Lower lobe of right lung (tissue), 2 donors: Measurements from ENCODE around the gene AGXT. TPM values are rescaled to one million over a fixed set of nuclear protein-coding genes. Genes with fewer than 3 reads are reported as not detected.

Source experiments
- ATAC-seq, 2 donors: fragments of 200-7000 bp; cut with Tn5 transposase; one replicate each; pipeline ENCODE4 v1.9.1; 2020 to 2022; ENCODE audit warnings: mild to moderate bottlenecking in 2 of 2, moderate library complexity in 2 of 2
- DNase-seq: peaks from one replicate; pipeline ENCODE4 v3.0.0-alpha.2; 2020
- H3K27ac ChIP-seq: fragments of 200-600 bp; one replicate; pipeline ENCODE4 v1.8.0; 2022
- H3K27me3 ChIP-seq: fragments of 200-600 bp; one replicate; pipeline ENCODE4 v1.8.0; 2022; ENCODE audit warnings: low read depth
- H3K36me3 ChIP-seq: fragments of 200-600 bp; one replicate; pipeline ENCODE4 v1.8.0; 2022; ENCODE audit warnings: mild to moderate bottlenecking
- H3K4me1 ChIP-seq: fragments of 200-600 bp; one replicate; pipeline ENCODE4 v1.8.0; 2022
- H3K4me3 ChIP-seq: fragments of 200-600 bp; one replicate; pipeline ENCODE4 v1.8.0; 2022; ENCODE audit warnings: mild to moderate bottlenecking
- H3K9me3 ChIP-seq: fragments of 200-600 bp; one replicate; pipeline ENCODE4 v1.8.0; 2022
- intact Hi-C: fragments of 100-400 bp; cut with DNase I; formaldehyde crosslinking; loops from one replicate; pipeline ENCODE4 v1.11.0; 2022
- total RNA-seq: library from RNA; stranded (reverse); fragmentation: NEBNext Ultra II Directional; extraction: Animal tissue kit (Norgen Biotek cat#: 25700); gene quantifications from one replicate; pipeline ENCODE4 v1.2.1, GENCODE V29; 2021
- TF ChIP-seq, protein P1 (sequence below): fragments of 200-600 bp; IDR thresholded peaks from one replicate; pipeline ENCODE4 v1.8.0; 2022; ENCODE audit warnings: antibody characterized with exemption, mild to moderate bottlenecking
- donor health status: DM: no; HTN: yes; CAD: no; lungs with severe emphysema.

The AGXT gene
- total RNA-seq, 1 donor from 2014 or later = not detected

DNA sequence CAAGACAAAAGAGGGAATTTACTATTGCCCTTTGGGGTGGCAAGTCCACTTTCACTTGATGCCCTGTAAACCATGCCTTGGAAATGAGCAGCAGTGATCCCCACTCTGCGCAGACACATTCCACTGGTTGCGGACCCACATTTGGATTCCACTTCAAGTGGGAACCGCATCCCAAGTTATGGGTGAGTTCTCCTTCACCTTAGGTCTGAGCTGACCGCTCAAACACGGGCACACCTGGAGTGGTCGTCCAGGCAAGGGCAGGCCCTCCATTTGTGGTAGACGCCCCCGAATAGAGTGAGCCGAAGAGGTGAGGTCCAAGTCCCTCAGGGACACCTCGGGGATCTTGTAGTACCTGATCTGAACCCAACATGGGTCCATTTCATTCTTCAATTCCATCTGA lies 9.8 kb upstream of the AGXT start:
- Histone ChIP-seq H3K27me3 (no peaks in the 10 kb centered on the region), H3K27ac (no peak overlapping the region), H3K4me1 (no peaks in the 10 kb centered on the region), H3K36me3 (no peaks in the 10 kb centered on the region), H3K4me3 (no peak overlapping the region), H3K9me3 (no peaks in the 10 kb centered on the region)
- TF ChIP-seq, protein P1, sequence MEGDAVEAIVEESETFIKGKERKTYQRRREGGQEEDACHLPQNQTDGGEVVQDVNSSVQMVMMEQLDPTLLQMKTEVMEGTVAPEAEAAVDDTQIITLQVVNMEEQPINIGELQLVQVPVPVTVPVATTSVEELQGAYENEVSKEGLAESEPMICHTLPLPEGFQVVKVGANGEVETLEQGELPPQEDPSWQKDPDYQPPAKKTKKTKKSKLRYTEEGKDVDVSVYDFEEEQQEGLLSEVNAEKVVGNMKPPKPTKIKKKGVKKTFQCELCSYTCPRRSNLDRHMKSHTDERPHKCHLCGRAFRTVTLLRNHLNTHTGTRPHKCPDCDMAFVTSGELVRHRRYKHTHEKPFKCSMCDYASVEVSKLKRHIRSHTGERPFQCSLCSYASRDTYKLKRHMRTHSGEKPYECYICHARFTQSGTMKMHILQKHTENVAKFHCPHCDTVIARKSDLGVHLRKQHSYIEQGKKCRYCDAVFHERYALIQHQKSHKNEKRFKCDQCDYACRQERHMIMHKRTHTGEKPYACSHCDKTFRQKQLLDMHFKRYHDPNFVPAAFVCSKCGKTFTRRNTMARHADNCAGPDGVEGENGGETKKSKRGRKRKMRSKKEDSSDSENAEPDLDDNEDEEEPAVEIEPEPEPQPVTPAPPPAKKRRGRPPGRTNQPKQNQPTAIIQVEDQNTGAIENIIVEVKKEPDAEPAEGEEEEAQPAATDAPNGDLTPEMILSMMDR = no peak
- intact Hi-C loops = no loop called here
- ATAC-seq (no peak), DNase-seq (no peak)

DNA sequence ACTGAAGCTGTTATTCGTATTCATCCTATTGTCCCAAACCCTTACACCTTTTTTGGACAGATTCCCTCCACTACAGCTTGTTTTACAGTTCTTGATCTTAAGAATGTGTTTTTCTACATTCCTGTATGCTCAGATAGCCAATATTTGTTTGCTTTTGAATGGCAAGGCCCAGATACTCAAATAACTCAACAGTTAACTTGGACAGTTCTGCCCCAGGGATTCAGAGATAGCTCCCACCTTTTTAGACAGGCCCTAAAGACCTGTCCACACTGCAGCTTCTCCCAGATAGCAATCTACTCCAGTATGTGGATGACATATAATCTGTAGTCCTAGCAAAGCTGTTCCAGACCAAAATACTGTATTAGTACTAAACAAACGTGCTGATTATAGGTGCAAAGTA lies 7.1 kb upstream of the AGXT start:
- intact Hi-C loops = no loop called here
- Histone ChIP-seq H3K36me3 (no peaks in the 10 kb centered on the region), H3K4me3 (no peak overlapping the region), H3K9me3 (no peaks in the 10 kb centered on the region), H3K4me1 (no peaks in the 10 kb centered on the region), H3K27ac (no peak overlapping the region), H3K27me3 (no peaks in the 10 kb centered on the region)
- DNase-seq (no peak), ATAC-seq (peak in 1 of 2 donors; percentile 52)
- TF ChIP-seq, protein P1 = no peak

DNA sequence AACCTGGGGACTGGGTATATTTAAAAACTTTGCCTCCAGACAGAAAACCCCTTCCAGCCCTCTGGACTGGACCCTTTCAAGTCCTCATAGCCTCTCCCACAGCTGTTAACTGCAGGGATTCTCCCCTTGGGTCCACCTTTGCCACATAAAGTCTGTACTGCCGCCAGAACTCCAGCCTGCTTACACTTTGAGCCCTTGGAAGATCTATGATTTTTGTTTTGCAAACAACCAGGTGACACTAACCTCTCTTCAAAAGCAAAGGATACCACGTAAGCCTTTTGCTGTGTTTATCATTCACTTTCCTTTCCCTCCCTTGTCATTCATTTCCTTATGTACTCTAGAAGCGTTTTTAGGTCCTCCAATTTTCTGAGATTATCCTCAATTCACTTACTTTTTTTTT lies 4.1 kb upstream of the AGXT start:
- ATAC-seq = no peak
- intact Hi-C loops = no loop called here
- TF ChIP-seq, protein P1 = no peak

DNA sequence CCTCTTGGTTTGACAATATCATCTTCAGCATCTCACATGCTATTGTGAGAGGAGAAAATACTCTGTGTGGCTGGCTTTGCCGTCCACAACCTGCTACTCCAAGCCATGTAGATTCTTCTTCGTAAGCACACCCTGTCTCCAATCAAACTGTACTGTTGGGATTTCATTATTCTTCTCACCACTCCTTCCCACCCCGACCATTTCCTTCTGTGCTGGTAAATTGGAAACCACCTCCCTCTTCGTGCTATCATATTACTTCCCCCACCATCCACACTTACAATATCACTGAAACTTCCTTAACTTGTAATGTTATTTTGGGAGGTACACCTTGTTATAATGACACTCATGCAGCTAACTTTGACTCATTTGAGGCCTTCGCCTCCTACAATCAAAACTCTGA lies 3.2 kb upstream of the AGXT start:
- ATAC-seq = no peak
- intact Hi-C loops = no loop called here
- Histone ChIP-seq H3K27me3 (no peaks in the 10 kb centered on the region), H3K4me1 (no peaks in the 10 kb centered on the region), H3K4me3 (no peak overlapping the region), H3K36me3 (no peaks in the 10 kb centered on the region), H3K9me3 (no peaks in the 10 kb centered on the region), H3K27ac (no peak overlapping the region)
- TF ChIP-seq, protein P1 = no peak
- DNase-seq = no peak

More for the DNA sequence above, 4.1 kb upstream of the AGXT start:
- Histone ChIP-seq H3K4me1 (no peaks in the 10 kb centered on the region), H3K4me3 (no peak overlapping the region), H3K9me3 (no peaks in the 10 kb centered on the region), H3K27me3 (no peaks in the 10 kb centered on the region), H3K27ac (no peak overlapping the region), H3K36me3 (no peaks in the 10 kb centered on the region)
- DNase-seq = no peak

DNA sequence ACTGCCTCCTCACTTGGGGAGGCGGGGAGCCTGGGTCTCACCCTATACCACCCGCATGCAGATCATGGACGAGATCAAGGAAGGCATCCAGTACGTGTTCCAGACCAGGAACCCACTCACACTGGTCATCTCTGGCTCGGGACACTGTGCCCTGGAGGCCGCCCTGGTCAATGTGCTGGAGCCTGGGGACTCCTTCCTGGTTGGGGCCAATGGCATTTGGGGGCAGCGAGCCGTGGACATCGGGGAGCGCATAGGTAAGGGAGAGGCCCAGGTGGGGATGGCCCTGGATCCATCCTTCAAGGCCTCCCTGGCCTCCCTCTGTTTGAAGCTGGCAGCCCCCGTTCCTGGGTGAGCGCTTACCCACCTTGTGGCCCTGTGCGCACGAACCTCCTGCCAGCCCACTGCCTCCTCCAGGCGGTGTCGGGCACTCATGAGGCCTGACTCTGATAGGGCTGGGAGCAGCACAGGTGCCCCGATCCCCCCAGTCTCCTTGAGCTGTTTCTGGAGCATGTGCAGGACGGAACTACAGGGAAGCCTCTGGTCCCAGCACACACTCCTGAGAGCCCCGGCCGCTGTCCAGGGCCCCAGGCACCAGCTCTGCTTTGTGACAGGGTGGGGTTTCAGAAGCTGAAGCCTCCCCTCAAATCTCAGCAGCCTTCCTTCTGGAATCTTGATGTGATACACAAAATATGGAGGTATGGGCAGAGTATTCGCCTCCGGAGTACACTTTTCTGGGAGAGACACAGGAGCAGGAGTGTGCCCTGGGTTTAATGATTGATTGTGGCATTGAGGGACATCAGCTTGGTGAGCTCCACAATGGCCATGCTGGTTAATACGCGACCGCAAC lies 708 bp downstream of the AGXT start:
- DNase-seq = peak; percentile 41
- ATAC-seq = no peak
- Histone ChIP-seq H3K4me3 (no peak overlapping the region), H3K27ac (no peak overlapping the region), H3K27me3 (no peaks in the 10 kb centered on the region), H3K36me3 (no peaks in the 10 kb centered on the region), H3K4me1 (no peaks in the 10 kb centered on the region), H3K9me3 (no peaks in the 10 kb centered on the region)
- intact Hi-C loops = no loop called here
- TF ChIP-seq, protein P1 = no peak
